Stimulated activated naive CD4-positive, alpha-beta T cell treated with Interleukin-2 at 50 U/mL for 16 hours (primary cell): Measurements from ENCODE around the gene RNF183.
"Not testable (repeated sequence)": the region's sequence is repeated elsewhere in the genome, so short reads cannot be mapped to it uniquely, and the experiment has no call there.

ENCODE experiments used
- DNase-seq: peaks from one replicate; lab custom pipeline; 2025; lab: John Stamatoyannopoulos, UW

The RNF183 gene

GRCh38 chr9:113316030-113316429 is 12.9 kb upstream of the RNF183 start:
- DNase-seq = no peak

GRCh38 chr9:113315231-113315630 is 12.1 kb upstream of the RNF183 start:
- no peak for DNase-seq

DNA sequence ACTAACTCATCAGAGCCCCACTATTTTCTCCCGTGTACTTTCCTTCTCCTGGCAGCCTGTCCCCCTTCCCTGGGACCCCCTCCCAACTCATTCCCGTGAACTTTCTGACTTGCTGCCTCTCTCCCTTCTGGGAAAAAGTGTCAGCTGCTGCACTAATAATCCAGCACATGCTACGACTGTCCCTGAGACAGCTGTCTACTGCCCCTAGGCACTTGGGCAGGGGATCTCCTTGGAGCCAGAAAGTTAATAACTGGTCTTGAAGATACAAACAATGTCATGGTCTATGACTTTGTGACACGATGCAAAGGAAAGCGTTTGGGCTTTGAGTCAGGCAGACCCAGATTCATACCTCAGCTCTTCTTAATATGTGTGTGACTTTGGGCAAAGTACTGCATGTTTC is 10.1 kb upstream of the RNF183 start:
- no peak for DNase-seq

GRCh38 chr9:113311961-113312360 is 8.8 kb upstream of the RNF183 start:
- no peak for DNase-seq

- no peak for DNase-seq
Observed at GRCh38 chr9:113310538-113310937, 7.4 kb upstream of the RNF183 start.

GRCh38 chr9:113309204-113309813 is 6.1 kb upstream of the RNF183 start:
- DNase-seq = no peak

DNA sequence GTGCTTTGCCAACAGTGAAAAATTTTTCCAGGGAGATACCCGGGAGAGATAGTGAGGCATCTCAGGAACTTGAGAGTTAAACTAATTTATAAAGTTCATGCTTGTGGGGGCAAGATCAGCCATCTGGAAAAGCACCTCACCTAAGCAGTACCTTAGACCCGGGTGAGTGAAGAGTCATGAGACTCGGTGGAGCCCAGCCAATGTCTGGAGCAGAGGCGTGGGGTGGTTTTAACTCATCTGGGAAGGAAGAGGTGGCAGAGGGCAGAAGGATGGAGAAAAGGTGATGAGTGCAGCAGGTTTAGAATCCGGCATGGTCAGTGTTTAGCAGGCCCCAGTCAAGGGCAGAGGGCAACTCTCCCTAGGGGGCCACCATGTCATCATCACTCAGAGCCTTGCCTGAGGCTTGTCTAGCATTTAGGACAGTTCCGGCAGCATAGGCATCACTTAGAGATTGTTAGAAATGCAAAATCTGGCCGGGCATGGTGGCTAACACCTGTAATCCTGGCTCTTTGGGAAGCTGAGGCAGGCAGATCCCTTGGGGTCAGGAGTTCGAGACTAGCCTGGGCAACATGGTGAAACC is 4.3 kb upstream of the RNF183 start:
- no peak for DNase-seq

GRCh38 chr9:113306566-113306965 is 3.4 kb upstream of the RNF183 start:
- no peak for DNase-seq

DNA sequence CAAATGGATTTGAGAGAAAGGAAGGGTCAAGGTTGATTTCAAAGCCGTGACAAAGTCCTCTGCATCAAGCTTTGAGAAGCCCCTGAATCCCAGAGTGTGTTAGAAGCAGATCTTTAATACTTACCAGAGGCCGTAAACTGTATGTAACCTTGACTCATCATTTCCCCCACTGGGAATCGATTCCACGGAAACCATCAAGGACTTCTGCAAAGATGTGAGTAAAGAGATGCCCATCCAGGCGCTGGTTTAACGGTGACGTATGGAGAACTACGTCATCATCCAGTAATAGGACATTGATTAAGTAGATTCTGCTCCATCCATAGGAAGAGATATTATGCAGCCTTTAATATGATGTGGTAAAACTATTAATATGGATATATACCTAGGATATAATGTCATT is 1.6 kb downstream of the RNF183 start:
- DNase-seq = no peak

DNA sequence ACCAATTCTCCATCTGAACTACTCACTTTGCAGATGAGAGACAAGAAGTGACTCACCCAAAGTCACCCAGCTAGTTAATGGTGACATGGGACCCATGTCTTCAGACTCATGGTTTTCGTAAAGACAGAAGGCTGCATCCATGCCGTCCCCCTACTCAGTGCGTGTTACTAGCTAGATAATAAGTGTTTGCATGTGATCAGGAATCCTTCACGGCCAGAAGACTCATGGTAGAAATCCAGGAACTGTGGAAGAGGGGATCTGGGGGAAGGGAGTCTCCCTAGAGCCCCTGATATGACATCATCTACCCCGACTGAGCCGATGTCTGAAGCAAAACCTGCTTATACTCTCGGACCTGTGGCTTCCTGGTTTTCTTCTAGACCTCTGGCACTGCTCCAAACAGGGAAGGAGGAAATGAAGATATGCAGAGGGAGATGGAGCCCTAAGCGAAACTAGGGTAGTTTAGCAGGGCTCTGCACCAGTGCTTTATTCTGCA is 3.3 kb downstream of the RNF183 start:
- no peak for DNase-seq

- DNase-seq = no peak
Observed at GRCh38 chr9:113298924-113299770, 4.0 kb downstream of the RNF183 start.

- DNase-seq = no peak
Observed at GRCh38 chr9:113298311-113298710, 4.9 kb downstream of the RNF183 start.

DNA sequence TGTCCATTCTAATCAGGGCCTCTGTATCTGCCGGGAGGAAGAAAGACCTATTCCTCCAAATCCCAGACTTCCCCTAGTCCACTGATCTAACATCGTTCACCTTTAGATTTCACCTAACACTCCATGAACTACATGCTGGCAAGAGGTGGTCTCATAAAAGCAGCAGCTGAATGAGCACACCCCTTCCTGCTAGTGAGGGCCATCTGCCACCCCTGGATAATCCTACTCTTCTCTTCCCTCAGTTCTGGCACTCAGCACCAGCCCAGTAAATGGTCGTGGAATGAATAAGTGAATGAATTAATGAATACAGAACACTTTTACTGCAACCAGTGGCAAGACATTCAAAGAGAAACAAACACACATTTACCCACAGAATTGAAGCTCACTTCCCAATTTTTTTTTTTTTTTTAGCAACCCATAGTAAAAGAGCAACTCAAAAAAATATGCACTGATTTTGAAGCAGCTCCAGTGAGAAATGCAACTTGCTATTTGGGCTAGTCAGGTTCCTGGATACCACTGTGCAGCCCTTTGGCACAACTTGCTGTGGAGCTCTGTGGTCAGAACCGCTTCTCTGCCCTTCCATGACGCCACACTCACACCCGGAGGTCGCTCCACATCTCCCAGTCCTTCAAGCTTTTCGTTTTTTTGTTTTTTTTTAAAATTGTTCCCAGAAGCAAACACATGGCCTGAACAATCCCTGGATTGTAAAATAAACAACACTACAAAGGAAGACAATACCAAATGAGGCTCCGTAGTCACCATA is 6.2 kb downstream of the RNF183 start:
- DNase-seq = no peak

DNA sequence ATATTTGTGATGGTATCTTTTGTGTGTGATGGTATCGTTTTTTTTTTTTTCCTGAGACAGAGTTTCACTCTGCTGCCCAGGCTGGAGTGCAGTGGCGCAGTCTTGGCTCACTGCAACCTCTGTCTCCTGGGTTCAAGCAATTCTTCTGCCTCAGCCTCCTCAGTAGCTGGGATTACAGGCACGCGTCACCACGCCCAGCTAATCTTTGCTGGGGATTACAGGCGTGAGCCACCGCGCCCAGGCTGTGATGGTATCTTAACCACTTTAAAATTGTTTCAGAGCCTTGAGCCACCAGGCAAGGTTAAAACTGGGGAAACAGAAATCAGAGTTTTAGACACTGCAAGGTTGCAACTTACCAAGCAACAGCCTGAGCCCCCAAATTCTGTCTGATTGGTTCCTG is 6.9 kb downstream of the RNF183 start:
- not testable (repeated sequence) for DNase-seq

DNA sequence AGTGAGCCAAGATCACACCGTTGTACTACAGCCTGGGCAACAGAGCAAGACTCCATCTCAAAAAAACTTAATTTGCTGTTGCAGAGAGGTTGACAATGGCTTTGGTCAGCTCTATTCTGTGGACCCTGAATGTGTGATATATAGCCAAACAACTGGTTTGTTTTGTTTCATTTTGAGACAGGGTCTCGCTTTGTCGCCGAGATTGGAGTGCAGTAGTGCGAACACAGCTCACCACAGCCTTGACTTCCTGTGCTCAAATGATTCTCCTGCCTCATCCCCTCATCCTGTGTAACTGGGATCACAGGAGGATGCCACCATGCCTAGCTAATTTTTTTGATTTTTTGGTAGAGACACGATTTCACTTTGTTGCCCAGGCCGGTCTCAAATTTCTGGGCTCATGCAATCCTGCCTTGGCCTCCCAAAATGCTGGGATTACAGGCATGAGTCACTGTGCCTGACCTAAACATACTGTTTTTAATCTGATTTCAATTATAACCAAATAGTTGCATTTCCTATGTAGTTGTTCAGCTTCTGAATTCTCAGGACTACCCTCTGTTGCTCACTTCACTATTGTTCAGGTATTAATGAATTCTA is 9.8 kb downstream of the RNF183 start:
- no peak for DNase-seq

GRCh38 chr9:113290052-113290607 is 13.0 kb downstream of the RNF183 start:
- DNase-seq = no peak

- DNase-seq = no peak
Observed at GRCh38 chr9:113289091-113289490, 14.1 kb downstream of the RNF183 start.

DNA sequence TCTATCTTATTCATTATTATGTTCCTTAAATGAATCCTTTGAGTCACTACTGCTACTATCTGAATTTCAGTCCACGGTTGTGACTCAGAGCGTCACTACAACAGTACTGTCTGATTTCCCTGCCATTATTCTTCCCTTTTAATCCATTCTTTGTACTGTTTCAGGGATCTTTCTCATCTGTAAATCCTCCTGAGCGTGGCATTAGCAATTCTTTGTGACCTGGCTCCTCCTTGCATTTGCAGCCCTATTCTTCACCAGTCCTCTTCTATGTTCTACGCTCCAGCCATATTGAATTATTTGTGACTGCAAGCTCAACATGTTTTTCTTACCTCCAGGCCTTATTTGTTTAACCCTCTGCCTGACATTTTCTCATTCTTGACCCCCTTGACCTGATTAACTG is 21.8 kb downstream of the RNF183 start:
- no peak for DNase-seq

DNA sequence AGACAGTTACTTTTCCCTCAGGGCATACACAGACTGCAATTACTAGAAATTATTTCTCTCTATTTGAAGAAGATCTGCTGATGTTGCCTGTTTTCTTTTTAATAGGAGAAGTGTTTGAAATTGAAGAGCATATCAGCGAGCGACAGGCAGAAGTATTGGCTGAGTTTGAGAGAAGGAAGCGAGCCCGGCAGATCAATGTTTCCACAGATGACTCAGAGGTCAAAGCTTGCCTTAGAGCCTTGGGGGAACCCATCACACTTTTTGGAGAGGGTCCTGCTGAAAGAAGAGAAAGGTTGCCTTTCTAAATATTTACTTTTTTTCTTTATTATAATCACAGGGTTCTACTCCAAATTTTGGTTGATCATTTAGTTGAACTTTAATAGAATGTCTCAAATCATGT is 24.3 kb downstream of the RNF183 start:
- no peak for DNase-seq

- DNase-seq = peak; percentile 96
Observed at GRCh38 chr9:113275157-113276131, 27.7 kb downstream of the RNF183 start, which contains the start of the genes CDC26 and PRPF4. CDC26 (minus strand) TSS chr9:113275572; CDS start chr9:113272507, 3,065 bp downstream. PRPF4 (plus strand) TSS chr9:113275658; CDS start chr9:113275744, 86 bp downstream.
